ENCODE data around the gene STX12. TPM values are rescaled to one million over a fixed set of nuclear protein-coding genes. Genes with fewer than 3 reads are reported as not detected.

STX12 gene
- total and polyA plus RNA-seq, 2 of the 4 experiments (the other 2 are of a cell fraction): 28.6 to 54.8 TPM

DNA sequence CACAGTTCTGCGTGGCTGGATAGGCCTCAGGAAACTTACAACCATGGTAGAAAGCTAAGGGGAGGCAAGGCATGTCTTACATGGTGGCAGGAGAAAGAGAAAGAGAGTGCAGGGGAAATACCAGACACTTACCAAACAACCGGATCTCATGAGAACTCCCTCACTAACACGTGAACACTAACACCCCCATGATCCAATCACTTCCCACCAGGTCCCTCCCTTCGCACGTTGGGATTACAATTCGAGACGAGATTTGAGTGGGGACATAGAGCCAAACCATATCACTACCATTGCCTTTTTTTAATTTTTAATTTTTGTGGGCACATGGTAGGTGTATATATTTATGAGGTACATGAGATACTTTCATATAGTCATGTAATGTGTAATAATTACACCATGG is 33.7 kb downstream of the STX12 start:
- H2AK9ac ChIP-seq (replicated peaks; ENCODE audit: low read depth, low read length, poor library complexity): no peak overlapping the region
- H3K27ac ChIP-seq (ENCODE audit: insufficient read depth, low read length): no peak overlapping the region
- H4K8ac ChIP-seq (ENCODE audit: low read depth in 2 of 2, low read length in 2 of 2): no peak overlapping the region
- H3K56ac ChIP-seq (ENCODE audit: extremely low read depth, insufficient read depth, low read length): no peak overlapping the region
- no CpG with 5 or more reads among the region's 7 CpGs for WGBS, 2 experiments (ENCODE audit: extremely low coverage in 2 of 2, insufficient read length in 1 of 2)
- H2AFZ ChIP-seq (replicated peaks; ENCODE audit: low read length, poor library complexity): no peak overlapping the region
- H3K4ac ChIP-seq (ENCODE audit: low read depth, low read length): no peak overlapping the region
- no peaks in the 10 kb centered on the region for H4K20me1 ChIP-seq (ENCODE audit: insufficient read depth, low read length)
- no peak overlapping the region for H2AK5ac ChIP-seq (ENCODE audit: low read depth, low read length)
- H3K9me3 ChIP-seq (ENCODE audit: control insufficient read depth, insufficient read depth, low read length): no peaks in the 10 kb centered on the region
- dilution Hi-C loops (cut with HindIII; ENCODE audit: low sequenced_read_pairs, unreplicated experiment): no loop called here
- H3K4me3 ChIP-seq (ENCODE audit: insufficient read depth, low read depth, low read length): no peak overlapping the region
- in situ Hi-C loops (cut with MboI; ENCODE audit: low sequenced_read_pairs): no loop called here
- no TSS peak for BruUV-seq (replicated peaks)
- POLR2A ChIA-PET (ENCODE audit: unreplicated experiment): no interaction called here
- peaks cover 5% of the 10 kb centered on the region; the same call in 1 of the 2 replicates for H3K9me1 ChIP-seq (ENCODE audit: insufficient read depth, low read length)
- no peak overlapping the region for H3K23ac ChIP-seq (ENCODE audit: low read depth, low read length)
- CTCF ChIA-PET: no interaction called here
- ATAC-seq (ENCODE audit: low read depth) (no peak), DNase-seq (no peak)
- H3K4me1 ChIP-seq (ENCODE audit: control insufficient read depth, insufficient read depth, low read length): no peaks in the 10 kb centered on the region
- no peak overlapping the region for H2BK15ac ChIP-seq (ENCODE audit: low read depth, low read length)
- no peaks in the 10 kb centered on the region for H3K27me3 ChIP-seq (ENCODE audit: control insufficient read depth, insufficient read depth, low read length)
- no peak overlapping the region for H2BK5ac ChIP-seq (ENCODE audit: low read depth, low read length, poor library complexity, severe bottlenecking)
- H3K4me2 ChIP-seq (ENCODE audit: low read depth, low read length): no peak overlapping the region
- H2BK120ac ChIP-seq (ENCODE audit: low read depth, low read length): no peak overlapping the region
- no peak overlapping the region for H3K9ac ChIP-seq (ENCODE audit: low read depth, low read length)
- no peak overlapping the region for H2BK20ac ChIP-seq (ENCODE audit: low read depth, low read length)
- H3K36me3 ChIP-seq (ENCODE audit: control insufficient read depth, insufficient read depth, low read length): peaks cover 10% of the 10 kb centered on the region
- no peak overlapping the region for H3K14ac ChIP-seq (replicated peaks; ENCODE audit: low read depth, low read length)
- H3K18ac ChIP-seq (ENCODE audit: low read depth, low read length): no peak overlapping the region
- no peak overlapping the region for H4K91ac ChIP-seq (ENCODE audit: insufficient read depth, low read depth, low read length)
- peaks cover 0 to 4% of the 10 kb centered on the region in 2 experiments; a peak in 1 of 4 replicates for H3K79me1 ChIP-seq (ENCODE audit: low read depth in 1 of 2, low read length in 2 of 2)
- TF ChIP-seq POLR2A (IDR thresholded peaks at IDR 0.05; ENCODE audit: low read depth, low read length) (no peak), RFX5 (IDR thresholded peaks at IDR 0.05; ENCODE audit: low read depth, low read length) (no peak)
- intact Hi-C loops (cut with micrococcal nuclease): no loop called here
- H4K5ac ChIP-seq (ENCODE audit: low read depth, low read length): no peak overlapping the region

All from IMR-90 (cell line).